ENCODE measurements around the gene SPINK4.

DNA sequence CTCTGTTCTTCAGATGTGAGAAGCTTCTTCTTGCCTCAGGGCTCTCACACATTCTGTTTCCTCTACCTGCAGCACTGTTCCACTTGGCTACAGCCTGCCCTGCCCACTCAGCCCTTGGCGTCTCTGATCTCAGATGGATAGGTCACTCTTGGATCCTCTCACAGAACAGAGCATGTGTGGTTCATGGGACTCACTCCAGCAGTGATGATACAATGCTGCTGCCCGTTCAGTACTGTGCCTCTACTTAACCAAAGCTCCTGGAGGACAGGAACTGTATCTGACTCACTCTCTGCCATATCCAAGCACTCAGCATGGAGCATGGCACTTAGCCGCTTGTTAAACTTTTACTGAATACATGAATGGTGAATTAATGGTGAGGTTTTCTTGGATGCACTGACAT, 3.4 kb upstream of the SPINK4 start:
- TF ChIP-seq CTCF (IDR thresholded peaks at IDR 0.05): no peak
- TF ChIP-seq POLR2A (IDR thresholded peaks at IDR 0.05): no peak
- TF ChIP-seq POLR2AphosphoS5 (IDR thresholded peaks at IDR 0.05): no peak
